Endometrium (tissue), 2 donors: Measurements from ENCODE around the gene CSAG2.

Experiments used
- FAIRE-seq: peaks from 2 replicates; lab custom pipeline; 2012; peaks lifted over from hg19 to GRCh38; lab: Jason Lieb, UNC
- donor health status: control.
- donor health status: control.

CSAG2 gene

GRCh38 chrX:152663086-152663485 lies 46.0 kb downstream of the CSAG2 start:
- no peak for FAIRE-seq

- no peak for FAIRE-seq
Observed at GRCh38 chrX:152658302-152658701, 50.8 kb downstream of the CSAG2 start.
